HCT116 (cell line): Measurements from ENCODE around the gene PALM2AKAP2. TPM values are rescaled to one million over a fixed set of nuclear protein-coding genes. Genes with fewer than 3 reads are reported as not detected.

Experiments
- ATAC-seq: fragments of 200-7000 bp; cut with Tn5 transposase; 2 replicates; pipeline ENCODE4 v1.9.1; 2020; ENCODE audit warnings: mild to moderate bottlenecking, moderate library complexity
- BruUV-seq: library from RNA; stranded (reverse); fragments of 400-500 nt; replicated peaks from 2 replicates; lab custom pipeline; 2021; lab: Mats Ljungman, UMichigan
- CTCF ChIA-PET: fragments of 300-600 bp; sonication (Branson Sonifier 250); formaldehyde crosslinking; loops from one replicate; lab custom pipeline; 2021; ENCODE audit warnings: antibody characterized with exemption; lab: Charles Lee
- POLR2A ChIA-PET: fragments of 300-600, 350-600 bp; sonication (Branson Sonifier 250); formaldehyde crosslinking; loops from one replicate; lab custom pipeline; 2021; ENCODE audit warnings: antibody characterized with exemption; lab: Charles Lee
- RAD21 ChIA-PET, 2 experiments: fragments of 300-600 bp; sonication (Branson Sonifier 250); formaldehyde crosslinking; loops; one replicate each; lab custom pipeline; 2023; ENCODE audit warnings: low total read pairs in 2 of 2; ENCODE audit not compliant: uncharacterized antibody in 2 of 2, unreplicated experiment in 2 of 2, low non-redundant PET in 1 of 2; lab: Charles Lee
- DNase-seq: peaks from one replicate; pipeline ENCODE4 v3.0.0-alpha.2; 2010; ENCODE audit warnings: low read depth, low spot score
- H2AFZ ChIP-seq: fragments of 200-600 bp; shearing (Covaris generic), sonication (generic); 2 replicates; pipeline ENCODE4 v1.6.1; 2017; ENCODE audit warnings: low read depth, mixed run types, mixed read lengths, antibody characterized with exemption, low read length; ENCODE audit not compliant: poor library complexity, severe bottlenecking
- H3K27ac ChIP-seq: 2 replicates; pipeline ENCODE4 v1.5.1; 2012; ENCODE audit warnings: low read depth, low read length
- H3K27me3 ChIP-seq: fragments of 200-600 bp; sonication (generic); 2 replicates; pipeline ENCODE4 v1.6.1; 2016; ENCODE audit warnings: mixed run types, low read length, mixed read lengths; ENCODE audit not compliant: insufficient read depth
- H3K36me3 ChIP-seq, 2 experiments: fragments of 200-500 bp in 1 of 2; fragments of 200-600 bp in 1 of 2; sonication (Bioruptor generic) in 1 of 2; sonication (generic) in 1 of 2; 2 replicates each; pipeline versions ENCODE4 v1.5.1 to v1.6.1; 2014 to 2016; ENCODE audit warnings: low read length in 2 of 2, inconsistent platforms in 1 of 2, mixed read lengths in 1 of 2, mixed run types in 1 of 2; ENCODE audit not compliant: insufficient read depth in 2 of 2, control insufficient read depth in 1 of 2
- H3K4me1 ChIP-seq, 2 experiments: fragments of 200-600 bp in 1 of 2; sonication (generic) in 1 of 2; 2 replicates each; pipeline versions ENCODE4 v1.5.1 to v1.6.1; 2012 to 2017; ENCODE audit warnings: low read length in 2 of 2, inconsistent platforms in 1 of 2, mild to moderate bottlenecking in 1 of 2, mixed read lengths in 1 of 2, mixed run types in 1 of 2, moderate library complexity in 1 of 2; ENCODE audit not compliant: insufficient read depth in 2 of 2, control insufficient read depth in 1 of 2
- H3K4me2 ChIP-seq: fragments of 200-600 bp; sonication (generic); 2 replicates; pipeline ENCODE4 v1.6.1; 2017; ENCODE audit warnings: mixed run types, low read length, mixed read lengths
- H3K4me3 ChIP-seq, 2 experiments: fragments of 200-600 bp in 1 of 2; sonication (generic) in 1 of 2; replicated peaks in 1 of 2; 2 replicates each; pipeline ENCODE4 v1.5.1; 2011 to 2016; ENCODE audit warnings: low read length in 2 of 2, control low read depth in 1 of 2, low read depth in 1 of 2, mild to moderate bottlenecking in 1 of 2, mixed read lengths in 1 of 2, mixed run types in 1 of 2
- H3K79me2 ChIP-seq: fragments of 200-600 bp; sonication (generic); 2 replicates; pipeline ENCODE4 v1.6.1; 2017; ENCODE audit warnings: mild to moderate bottlenecking, mixed run types, low read length, moderate library complexity, mixed read lengths; ENCODE audit not compliant: insufficient read depth
- H3K9ac ChIP-seq: fragments of 200-600 bp; sonication (generic); 2 replicates; pipeline ENCODE4 v1.6.1; 2016; ENCODE audit warnings: low read length, mixed read lengths
- H3K9me2 ChIP-seq: fragments of 200-600 bp; sonication (generic), shearing (Covaris generic); 2 replicates; pipeline ENCODE4 v1.6.1; 2017; ENCODE audit warnings: mixed run types, mild to moderate bottlenecking, moderate library complexity; ENCODE audit not compliant: insufficient read depth
- H3K9me3 ChIP-seq, 2 experiments: fragments of 200-500 bp in 1 of 2; fragments of 200-600 bp in 1 of 2; sonication (Bioruptor generic) in 1 of 2; sonication (generic) in 1 of 2; 2 replicates each; pipeline ENCODE4 v1.6.1; 2014 to 2017; ENCODE audit warnings: low read length in 2 of 2, mixed read lengths in 2 of 2, inconsistent platforms in 1 of 2, low read depth in 1 of 2, mild to moderate bottlenecking in 1 of 2, mixed run types in 1 of 2, moderate library complexity in 1 of 2; ENCODE audit not compliant: control insufficient read depth in 1 of 2, insufficient read depth in 1 of 2
- H4K20me1 ChIP-seq: fragments of 200-600 bp; sonication (generic), shearing (Covaris generic); 2 replicates; pipeline ENCODE4 v1.6.1; 2017; ENCODE audit warnings: mixed run types, mild to moderate bottlenecking, moderate library complexity; ENCODE audit not compliant: insufficient read depth
- ATF3 ChIP-seq: IDR thresholded peaks from 2 replicates; pipeline ENCODE4 v1.6.1; 2012
- CEBPB ChIP-seq: IDR thresholded peaks from 2 replicates; pipeline ENCODE4 v1.6.1; 2012; ENCODE audit warnings: low read depth
- CTCF ChIP-seq, 3 experiments: fragments of 200-600 bp in 1 of 3; sonication (generic) in 1 of 3; IDR thresholded peaks in 2 of 3; conservative IDR thresholded peaks in 1 of 3; 2 replicates each; pipeline ENCODE4 v1.5.1; 2012 to 2017; ENCODE audit warnings: low read depth in 2 of 3, low read length in 2 of 3, antibody characterized with exemption in 1 of 3, borderline replicate concordance in 1 of 3, control low read depth in 1 of 3, mild to moderate bottlenecking in 1 of 3, mixed read lengths in 1 of 3, mixed run types in 1 of 3, moderate library complexity in 1 of 3; ENCODE audit not compliant: insufficient read depth in 1 of 3
- EGR1 ChIP-seq: IDR thresholded peaks from 2 replicates; pipeline ENCODE4 v1.6.1; 2012; ENCODE audit warnings: low read depth
- ELF1 ChIP-seq: IDR thresholded peaks from 2 replicates; pipeline ENCODE4 v1.6.1; 2012; ENCODE audit warnings: low read depth, borderline replicate concordance
- EZH2phosphoT487 ChIP-seq: fragments of 200-600 bp; IDR thresholded peaks from 2 replicates; pipeline ENCODE4 v1.6.1; 2018; ENCODE audit warnings: antibody characterized with exemption, borderline replicate concordance
- JUND ChIP-seq: IDR thresholded peaks from 2 replicates; pipeline ENCODE4 v1.6.1; 2012
- POLR2A ChIP-seq: IDR thresholded peaks from 2 replicates; pipeline ENCODE4 v1.7.0; 2011; ENCODE audit warnings: borderline replicate concordance; ENCODE audit not compliant: insufficient read depth, insufficient read length; ENCODE audit errors: extremely low read depth
- RAD21 ChIP-seq: IDR thresholded peaks from 2 replicates; pipeline ENCODE4 v1.6.1; 2012; ENCODE audit warnings: low read depth, mild to moderate bottlenecking
- REST ChIP-seq: IDR thresholded peaks from 2 replicates; pipeline ENCODE4 v1.6.1; 2012; ENCODE audit warnings: low read depth
- SIN3A ChIP-seq: IDR thresholded peaks from 2 replicates; pipeline ENCODE4 v1.6.1; 2012; ENCODE audit warnings: low read depth
- SP1 ChIP-seq: IDR thresholded peaks from 2 replicates; pipeline ENCODE4 v1.6.1; 2012; ENCODE audit warnings: low read depth
- TCF7L2 ChIP-seq: IDR thresholded peaks from 2 replicates; pipeline ENCODE4 v1.7.0; 2011; ENCODE audit warnings: borderline replicate concordance, inconsistent platforms; ENCODE audit not compliant: insufficient read depth, insufficient read length; ENCODE audit errors: extremely low read depth
- YY1 ChIP-seq: IDR thresholded peaks from 2 replicates; pipeline ENCODE4 v1.6.1; 2011; ENCODE audit warnings: low read length, low read depth, moderate library complexity, mild to moderate bottlenecking; ENCODE audit not compliant: insufficient replicate concordance; ENCODE audit errors: extremely low read depth
- intact Hi-C: fragments of 100-400 bp; cut with micrococcal nuclease; formaldehyde crosslinking; loops from 2 replicates; pipeline ENCODE4 v1.10.0; 2022
- total RNA-seq: library from RNA; stranded (reverse); gene quantifications from one replicate; pipeline ENCODE4 v1.2.1, GENCODE V29; 2021; ENCODE audit not compliant: unreplicated experiment

The PALM2AKAP2 gene
- total RNA-seq, 1 experiment from 2014 or later: 0.34 TPM

GRCh38 chr9:109733690-109734089, 46.3 kb upstream of the PALM2AKAP2 start:
- Histone ChIP-seq H3K4me3 (no peak overlapping the region), H3K4me2 (no peak overlapping the region), H3K9me3 (no peaks in the 10 kb centered on the region), H2AFZ (no peak overlapping the region)
- ATAC-seq: no peak
- TF ChIP-seq EZH2phosphoT487 (no peak), ATF3 (no peak), ELF1 (no peak), CEBPB (peak; percentile 86), YY1 (no peak), JUND (no peak), RAD21 (no peak)
- TF ChIP-seq, all 23 proteins: peak for 1
- no peak for DNase-seq
- POLR2A ChIA-PET: no interaction called here
- Histone ChIP-seq H3K4me1 (no peaks in the 10 kb centered on the region), H3K79me2 (no peaks in the 10 kb centered on the region), H3K36me3 (no peaks in the 10 kb centered on the region), H3K27me3 (peaks cover 74% of the 10 kb centered on the region), H4K20me1 (no peaks in the 10 kb centered on the region), H3K9me2 (no peaks in the 10 kb centered on the region), H3K9ac (no peak overlapping the region), H3K27ac (no peak overlapping the region)
- CTCF ChIA-PET: no interaction called here
- RAD21 ChIA-PET: no interaction called here
- intact Hi-C loops: no loop called here
- no TSS peak for BruUV-seq

GRCh38 chr9:109734814-109735213, 45.2 kb upstream of the PALM2AKAP2 start:
- H4K20me1 ChIP-seq: no peaks in the 10 kb centered on the region
- no peak overlapping the region for H2AFZ ChIP-seq
- H3K36me3 ChIP-seq: no peaks in the 10 kb centered on the region
- intact Hi-C loops: no loop called here
- no peak overlapping the region for H3K4me2 ChIP-seq
- no peak overlapping the region for H3K27ac ChIP-seq
- no peak for ATAC-seq
- no TSS peak for BruUV-seq
- no peak overlapping the region for H3K4me3 ChIP-seq
- no peak for DNase-seq
- H3K9ac ChIP-seq: no peak overlapping the region
- H3K4me1 ChIP-seq: no peaks in the 10 kb centered on the region
- H3K9me3 ChIP-seq: no peaks in the 10 kb centered on the region
- ChIA-PET POLR2A (no interaction called here), RAD21 (no interaction called here), CTCF (no interaction called here)
- H3K9me2 ChIP-seq: no peaks in the 10 kb centered on the region
- peaks cover 64% of the 10 kb centered on the region for H3K27me3 ChIP-seq
- H3K79me2 ChIP-seq: no peaks in the 10 kb centered on the region
- TF ChIP-seq YY1 (no peak), TCF7L2 (no peak), POLR2A (no peak), SIN3A (no peak), RAD21 (no peak), SP1 (no peak), EGR1 (no peak), CEBPB (no peak), CTCF (IDR thresholded peaks at IDR 0.05 in 2 of 3, conservative IDR thresholded peaks at IDR 0.05 in 1 of 3; ENCODE audit: borderline replicate concordance in 1 of 3, insufficient read depth in 1 of 3, low read depth in 2 of 3, low read length in 2 of 3) (no peak), REST (no peak)
